NB4 (cell line): ENCODE measurements around the gene LCN1.
"Not testable (repeated sequence)": the region's sequence is repeated elsewhere in the genome, so short reads cannot be mapped to it uniquely, and the experiment has no call there.

ENCODE experiments used
- DNase-seq: peaks from one replicate; pipeline ENCODE4 v3.0.0; 2010; ENCODE audit warnings: low read depth
- H3K4me3 ChIP-seq: one replicate; pipeline ENCODE4 v1.5.1; 2011; ENCODE audit warnings: mild to moderate bottlenecking, low read depth, low read length, moderate library complexity
- MYC ChIP-seq: IDR thresholded peaks from 2 replicates; pipeline ENCODE4 v1.6.1; 2011; ENCODE audit warnings: low read depth, low read length
- POLR2A ChIP-seq: IDR thresholded peaks from 2 replicates; pipeline ENCODE4 v1.6.1; 2011; ENCODE audit warnings: mild to moderate bottlenecking; ENCODE audit not compliant: insufficient read length; ENCODE audit errors: extremely low read depth
- TF ChIP-seq, protein P1 (sequence below): IDR thresholded peaks from one replicate; pipeline ENCODE4 v1.5.1; 2012; ENCODE audit warnings: low read depth, low read length
- TF ChIP-seq, protein P2 (sequence below): IDR thresholded peaks from 2 replicates; pipeline ENCODE4 v1.6.1; 2011; ENCODE audit warnings: low read depth, low read length

LCN1 gene

DNA sequence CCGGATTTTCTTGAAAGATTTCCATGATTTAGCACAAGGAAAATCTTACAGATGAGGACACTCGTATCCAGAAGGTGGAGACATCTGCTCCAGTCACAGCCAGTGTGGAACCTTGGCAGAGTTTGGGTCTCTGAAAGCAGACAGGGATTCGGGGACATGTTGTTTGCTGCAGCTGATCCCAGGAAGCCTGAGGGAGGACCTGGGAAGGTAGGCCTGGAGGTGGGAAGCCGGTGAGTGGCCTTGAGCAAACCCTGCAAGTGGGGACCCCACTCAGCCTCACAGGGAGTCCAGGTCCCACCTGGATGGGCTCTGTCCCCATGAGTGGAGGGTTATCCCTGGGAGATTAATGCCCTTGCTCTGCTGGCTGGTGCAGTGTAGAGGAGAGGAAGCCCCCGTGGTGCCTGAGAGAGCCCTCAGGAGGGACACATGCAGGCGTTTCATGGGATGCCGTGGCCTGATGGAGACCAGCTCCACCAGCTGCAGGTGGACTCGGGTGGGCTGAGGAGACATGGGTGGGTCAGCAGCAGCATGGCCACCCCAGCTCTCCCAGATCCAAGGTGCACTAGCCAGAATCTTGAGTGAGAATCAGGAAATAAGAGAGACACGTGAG lies 12.9 kb upstream of the LCN1 start:
- no peak for DNase-seq
- no peak overlapping the region for H3K4me3 ChIP-seq
- TF ChIP-seq, protein P1, sequence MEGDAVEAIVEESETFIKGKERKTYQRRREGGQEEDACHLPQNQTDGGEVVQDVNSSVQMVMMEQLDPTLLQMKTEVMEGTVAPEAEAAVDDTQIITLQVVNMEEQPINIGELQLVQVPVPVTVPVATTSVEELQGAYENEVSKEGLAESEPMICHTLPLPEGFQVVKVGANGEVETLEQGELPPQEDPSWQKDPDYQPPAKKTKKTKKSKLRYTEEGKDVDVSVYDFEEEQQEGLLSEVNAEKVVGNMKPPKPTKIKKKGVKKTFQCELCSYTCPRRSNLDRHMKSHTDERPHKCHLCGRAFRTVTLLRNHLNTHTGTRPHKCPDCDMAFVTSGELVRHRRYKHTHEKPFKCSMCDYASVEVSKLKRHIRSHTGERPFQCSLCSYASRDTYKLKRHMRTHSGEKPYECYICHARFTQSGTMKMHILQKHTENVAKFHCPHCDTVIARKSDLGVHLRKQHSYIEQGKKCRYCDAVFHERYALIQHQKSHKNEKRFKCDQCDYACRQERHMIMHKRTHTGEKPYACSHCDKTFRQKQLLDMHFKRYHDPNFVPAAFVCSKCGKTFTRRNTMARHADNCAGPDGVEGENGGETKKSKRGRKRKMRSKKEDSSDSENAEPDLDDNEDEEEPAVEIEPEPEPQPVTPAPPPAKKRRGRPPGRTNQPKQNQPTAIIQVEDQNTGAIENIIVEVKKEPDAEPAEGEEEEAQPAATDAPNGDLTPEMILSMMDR, result no peak
- TF ChIP-seq, protein P2, sequence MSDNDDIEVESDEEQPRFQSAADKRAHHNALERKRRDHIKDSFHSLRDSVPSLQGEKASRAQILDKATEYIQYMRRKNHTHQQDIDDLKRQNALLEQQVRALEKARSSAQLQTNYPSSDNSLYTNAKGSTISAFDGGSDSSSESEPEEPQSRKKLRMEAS, result no peak
- TF ChIP-seq MYC (no peak), POLR2A (no peak)

DNA sequence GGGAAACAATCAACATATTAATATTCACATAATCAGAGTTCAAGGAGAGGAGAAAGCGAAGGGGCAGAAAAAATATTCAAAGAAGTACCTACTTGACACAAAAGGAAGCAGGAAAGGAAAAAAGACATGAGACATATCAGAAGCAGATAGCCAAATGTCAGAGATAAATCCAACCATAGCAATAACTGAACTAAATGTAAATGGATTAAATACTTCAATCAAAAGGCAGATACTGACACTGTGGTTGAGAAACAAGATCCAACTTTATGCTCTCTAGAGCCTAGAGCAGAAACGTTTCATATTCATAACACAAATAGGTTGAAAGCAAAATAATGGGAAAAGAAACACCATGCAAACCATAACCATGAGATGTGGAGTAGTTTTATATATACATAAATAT lies 11.8 kb upstream of the LCN1 start:
- TF ChIP-seq, protein P2, result no peak
- TF ChIP-seq, protein P1, result no peak
- TF ChIP-seq POLR2A, result no peak
- no peak for TF ChIP-seq MYC
- no peak for DNase-seq
- no peak overlapping the region for H3K4me3 ChIP-seq

DNA sequence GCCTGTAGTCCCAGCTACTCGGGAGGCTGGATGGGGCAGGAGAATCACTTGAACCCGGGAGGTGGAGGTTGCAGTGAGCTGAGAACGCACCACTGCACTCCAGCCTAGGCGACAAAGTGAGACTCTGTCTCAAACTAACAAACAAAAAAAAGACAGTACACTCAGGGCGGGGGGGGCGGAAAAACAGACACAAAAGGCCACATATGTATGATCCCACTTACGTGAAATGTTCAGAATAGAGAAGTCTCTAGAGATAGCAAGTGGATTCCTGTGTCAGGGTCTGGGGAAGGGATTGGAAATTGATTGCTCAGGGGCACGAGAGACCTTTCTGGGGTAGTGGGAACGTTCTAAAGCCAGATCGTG lies 9.0 kb upstream of the LCN1 start:
- TF ChIP-seq MYC (no peak), POLR2A (no peak)
- TF ChIP-seq, protein P2, result no peak
- TF ChIP-seq, protein P1, result no peak
- no peak for DNase-seq
- no peak overlapping the region for H3K4me3 ChIP-seq

DNA sequence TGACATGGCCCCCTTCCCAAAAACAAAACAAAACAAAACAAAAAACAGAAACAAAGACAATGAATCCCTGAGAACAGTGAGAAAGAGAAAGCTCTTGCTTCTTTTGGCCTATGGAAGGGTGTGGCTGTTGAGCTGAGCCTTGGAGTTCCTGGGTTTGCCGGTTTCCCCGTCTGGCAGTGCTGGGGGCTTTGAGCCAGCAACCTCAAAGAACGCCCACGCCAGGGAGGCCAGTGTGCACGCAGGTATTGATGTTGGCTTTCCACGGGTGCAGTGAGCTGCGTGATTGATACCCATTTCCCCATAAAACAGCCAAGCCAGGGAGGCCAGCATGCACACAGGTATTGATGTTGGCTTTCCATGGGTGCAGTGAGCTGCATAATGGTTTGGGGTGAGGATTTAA lies 8.3 kb upstream of the LCN1 start:
- H3K4me3 ChIP-seq, result no peak overlapping the region
- no peak for DNase-seq
- TF ChIP-seq, protein P1, result no peak
- TF ChIP-seq POLR2A (no peak), MYC (no peak)
- TF ChIP-seq, protein P2, result no peak

DNA sequence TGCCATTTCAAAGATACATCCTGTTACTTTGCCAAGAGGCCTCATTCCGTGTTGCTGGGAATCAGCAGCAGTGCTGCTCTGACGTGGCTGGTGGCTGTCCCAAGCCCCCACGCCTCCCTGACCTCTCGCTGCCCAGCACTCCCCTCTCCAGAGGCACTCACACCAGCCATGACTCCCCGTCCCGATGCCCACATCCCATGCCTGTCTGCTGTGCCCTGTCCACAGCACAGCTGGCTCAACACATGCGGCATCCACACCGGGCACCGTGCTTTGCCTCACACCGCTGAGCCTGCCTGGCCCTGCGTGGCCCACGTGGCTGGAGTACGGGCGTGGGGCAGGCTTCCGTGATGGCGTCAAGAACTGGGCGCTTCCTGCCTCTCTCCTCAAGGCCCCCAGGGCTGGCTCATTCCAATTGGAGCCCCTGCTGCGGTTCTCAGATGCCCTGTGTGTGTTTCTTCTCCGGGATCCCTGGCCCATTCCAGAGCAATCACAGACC lies 7.8 kb upstream of the LCN1 start:
- no peak for DNase-seq
- no peak overlapping the region for H3K4me3 ChIP-seq
- TF ChIP-seq, protein P1, result no peak
- TF ChIP-seq, protein P2, result no peak
- TF ChIP-seq MYC (no peak), POLR2A (no peak)

DNA sequence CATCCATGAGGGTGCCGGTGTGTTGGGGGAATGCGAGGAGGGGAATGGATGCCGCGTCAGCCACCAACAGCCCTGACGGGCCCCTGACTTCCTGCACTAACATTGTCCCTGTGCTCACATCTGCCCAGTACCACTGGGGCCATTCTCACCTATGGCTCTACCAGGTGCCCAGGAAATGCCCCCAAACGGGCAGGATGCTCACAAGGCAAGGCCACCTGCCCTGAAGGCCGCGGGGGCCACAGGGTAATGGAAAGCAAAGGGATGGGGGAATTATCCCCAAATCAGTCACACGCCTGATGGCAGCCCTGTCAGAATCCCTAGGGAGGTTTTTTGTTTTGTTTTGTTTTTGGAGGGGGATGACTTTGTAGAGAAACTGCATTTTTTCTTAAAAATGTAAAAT lies 7.3 kb upstream of the LCN1 start:
- DNase-seq, H3K4me3 ChIP-seq: not testable (repeated sequence)
